Hepatocyte (in vitro differentiated cells): ENCODE measurements around the gene AQP10. TPM values are rescaled to one million over a fixed set of nuclear protein-coding genes. Genes with fewer than 3 reads are reported as not detected.
"Not testable (repeated sequence)": the region's sequence is repeated elsewhere in the genome, so short reads cannot be mapped to it uniquely, and the experiment has no call there.

Experiments used
- DNase-seq: peaks from one replicate; pipeline ENCODE4 v3.0.0-alpha.2; 2016; ENCODE audit warnings: low spot score
- H2AFZ ChIP-seq: fragments of 200-600 bp; sonication (generic); 2 replicates; pipeline ENCODE4 v1.6.0; 2016; ENCODE audit warnings: antibody characterized with exemption, mild to moderate bottlenecking
- H3K27ac ChIP-seq: fragments of 200-600 bp; sonication (generic); 2 replicates; pipeline ENCODE4 v1.5.1; 2016; ENCODE audit warnings: mild to moderate bottlenecking
- H3K27me3 ChIP-seq: fragments of 200-600 bp; sonication (generic); 2 replicates; pipeline ENCODE4 v1.6.1; 2016
- H3K36me3 ChIP-seq: fragments of 200-600 bp; sonication (generic); replicated peaks from 2 replicates; pipeline ENCODE4 v1.5.1; 2016; ENCODE audit warnings: low read depth; ENCODE audit not compliant: insufficient read depth
- H3K4me1 ChIP-seq: fragments of 200-600 bp; sonication (generic); 2 replicates; pipeline ENCODE4 v1.5.1; 2016; ENCODE audit warnings: mild to moderate bottlenecking, moderate library complexity; ENCODE audit not compliant: insufficient read depth
- H3K4me2 ChIP-seq: fragments of 200-600 bp; sonication (generic); 2 replicates; pipeline ENCODE4 v1.6.0; 2016
- H3K4me3 ChIP-seq: fragments of 200-600 bp; sonication (generic); 2 replicates; pipeline ENCODE4 v1.5.1; 2016; ENCODE audit warnings: mild to moderate bottlenecking
- H3K79me2 ChIP-seq: fragments of 200-600 bp; sonication (generic); 2 replicates; pipeline ENCODE4 v1.6.0; 2017; ENCODE audit warnings: mild to moderate bottlenecking
- H3K9me2 ChIP-seq: fragments of 200-600 bp; sonication (generic); replicated peaks from 2 replicates; pipeline ENCODE4 v1.6.0; 2017; ENCODE audit warnings: mild to moderate bottlenecking; ENCODE audit not compliant: insufficient read depth
- H3K9me3 ChIP-seq: fragments of 200-600 bp; sonication (generic); 2 replicates; pipeline ENCODE4 v1.5.1; 2016; ENCODE audit warnings: low read depth, mild to moderate bottlenecking
- H4K20me1 ChIP-seq: fragments of 200-600 bp; sonication (generic); 2 replicates; pipeline ENCODE4 v1.6.0; 2016; ENCODE audit warnings: mild to moderate bottlenecking; ENCODE audit not compliant: insufficient read depth, poor library complexity, severe bottlenecking
- CTCF ChIP-seq: fragments of 200-600 bp; sonication (generic); IDR thresholded peaks from 2 replicates; pipeline ENCODE4 v1.5.1; 2016; ENCODE audit warnings: antibody characterized with exemption, mild to moderate bottlenecking; ENCODE audit not compliant: poor library complexity
- EZH2 ChIP-seq: fragments of 200-600 bp; sonication (generic); IDR thresholded peaks from 2 replicates; pipeline ENCODE4 v1.6.1; 2016; ENCODE audit warnings: antibody characterized with exemption, mild to moderate bottlenecking, borderline replicate concordance
- EZH2phosphoT487 ChIP-seq: fragments of 200-600 bp; sonication (generic); IDR thresholded peaks from one replicate; pipeline ENCODE4 v1.6.1; 2018; ENCODE audit warnings: antibody characterized with exemption, mild to moderate bottlenecking, low read depth, moderate library complexity; ENCODE audit not compliant: unreplicated experiment, severe bottlenecking
- WGBS: methylation state at CpG from one replicate; pipeline ENCODE4 v1.1.6; 2016; ENCODE audit warnings: low lambda C conversion rate; ENCODE audit errors: missing lambda C conversion rate; 5-methylcytosine and 5-hydroxymethylcytosine counted together
- polyA plus RNA-seq: library from polyadenylated mRNA; unstranded; fragments of >200 nt; fragmentation: Nextera tagmentation; extraction: Ambion mirVana; gene quantifications from 2 replicates; pipeline ENCODE4 v1.2.1, GENCODE V29; 2016
- small RNA-seq: library from RNA; depleted of rRNA; stranded (forward); fragments of <200 nt; gene quantifications from one replicate; pipeline ENCODE3, GENCODE V24; 2014
- total RNA-seq: library from RNA; depleted of rRNA; stranded (reverse); fragments of >200 nt; gene quantifications from 2 replicates; pipeline ENCODE4 v1.2.3, GENCODE V29; 2014

AQP10 gene
- total and polyA plus RNA-seq, 2 experiments from 2014 or later = 2.0 to 3.0 TPM

GRCh38 chr1:154361357-154361756, 40.5 kb downstream of the AQP10 start:
- TF ChIP-seq EZH2phosphoT487 (no peak), CTCF (no peak), EZH2 (no peak)
- Histone ChIP-seq H3K4me3 (no peak overlapping the region), H3K9me2 (no peaks in the 10 kb centered on the region), H3K27me3 (no peaks in the 10 kb centered on the region), H3K4me2 (no peak overlapping the region), H3K79me2 (no peaks in the 10 kb centered on the region), H3K9me3 (no peaks in the 10 kb centered on the region), H4K20me1 (no peaks in the 10 kb centered on the region), H3K4me1 (no peaks in the 10 kb centered on the region), H3K36me3 (no peaks in the 10 kb centered on the region), H2AFZ (no peak overlapping the region), H3K27ac (no peak overlapping the region)
- DNase-seq = no peak
- WGBS = 94% methylated on average over 3 of the region's 3 CpGs

GRCh38 chr1:154371436-154371835, 50.5 kb downstream of the AQP10 start:
- H3K79me2 ChIP-seq = no peaks in the 10 kb centered on the region
- no peaks in the 10 kb centered on the region for H3K4me1 ChIP-seq
- no peaks in the 10 kb centered on the region for H3K9me3 ChIP-seq
- DNase-seq = no peak
- H3K9me2 ChIP-seq = no peaks in the 10 kb centered on the region
- whole genome bisulfite sequencing = 67% methylated on average over 6 of the region's 6 CpGs
- H4K20me1 ChIP-seq = no peaks in the 10 kb centered on the region
- H3K27me3 ChIP-seq = no peaks in the 10 kb centered on the region
- no peaks in the 10 kb centered on the region for H3K36me3 ChIP-seq
- H2AFZ ChIP-seq = no peak overlapping the region
- no peak overlapping the region for H3K4me3 ChIP-seq
- TF ChIP-seq CTCF (no peak), EZH2phosphoT487 (no peak), EZH2 (no peak)
- no peak overlapping the region for H3K4me2 ChIP-seq
- H3K27ac ChIP-seq = no peak overlapping the region

- H3K4me2 ChIP-seq, H3K79me2 ChIP-seq, H4K20me1 ChIP-seq, H3K27ac ChIP-seq, H3K36me3 ChIP-seq, H3K9me2 ChIP-seq, H3K27me3 ChIP-seq, H3K4me1 ChIP-seq, DNase-seq, H2AFZ ChIP-seq, H3K9me3 ChIP-seq, H3K4me3 ChIP-seq: not testable (repeated sequence)
- 89% methylated on average over 7 of the region's 7 CpGs for whole genome bisulfite sequencing
Measured at GRCh38 chr1:154373777-154374357, 53.0 kb downstream of the AQP10 start.

Small RNA genes lying within 50 kb of the gene (small RNA-seq; reads per million reads assigned to genes)
- gene RF00273 (not detected), gene RNU6-121P (not detected), gene RNU6-239P (not detected), gene RNU7-57P (not detected)

Other genes with a start within 250 kb of the AQP10 start
- gene NUP210L, start 166.0 kb upstream of the AQP10 start, total RNA-seq = 0.03 and 0.04 TPM in 2 replicates
- not detected in 2 replicates for gene NUP210L, start 166.0 kb upstream of the AQP10 start, polyA plus RNA-seq
- gene TPM3, start 129.0 kb upstream of the AQP10 start, total RNA-seq = 440 and 441 TPM in 2 replicates
- gene TPM3, start 129.0 kb upstream of the AQP10 start, polyA plus RNA-seq = 302 and 321 TPM in 2 replicates
- gene CFAP141, start 114.8 kb upstream of the AQP10 start, total RNA-seq = not detected in 2 replicates
- gene CFAP141, start 114.8 kb upstream of the AQP10 start, polyA plus RNA-seq = not detected in 2 replicates
- 83.5 and 103 TPM in 2 replicates for gene UBAP2L, start 100.1 kb upstream of the AQP10 start, total RNA-seq
- gene UBAP2L, start 100.1 kb upstream of the AQP10 start, polyA plus RNA-seq = 119 and 132 TPM in 2 replicates
- 80.0 and 86.9 TPM in 2 replicates for gene HAX1, start 48.5 kb upstream of the AQP10 start, total RNA-seq
- gene HAX1, start 48.5 kb upstream of the AQP10 start, polyA plus RNA-seq = 95.1 and 104 TPM in 2 replicates
- gene ATP8B2, start 4.4 kb downstream of the AQP10 start, total RNA-seq = 30.1 and 42.0 TPM in 2 replicates
- gene ATP8B2, start 4.4 kb downstream of the AQP10 start, polyA plus RNA-seq = 8.7 and 11.7 TPM in 2 replicates
- gene IL6R, start 84.2 kb downstream of the AQP10 start, total RNA-seq = 35.1 and 58.0 TPM in 2 replicates
- 38.5 and 39.2 TPM in 2 replicates for gene IL6R, start 84.2 kb downstream of the AQP10 start, polyA plus RNA-seq
- gene TDRD10, start 181.1 kb downstream of the AQP10 start, total RNA-seq = 0.20 TPM in 1 of 2 replicates, not detected in the other
- gene TDRD10, start 181.1 kb downstream of the AQP10 start, polyA plus RNA-seq = 0.09 TPM in 1 of 2 replicates, not detected in the other
- 0.32 and 0.60 TPM in 2 replicates for gene SHE, start 181.3 kb downstream of the AQP10 start, total RNA-seq
- gene SHE, start 181.3 kb downstream of the AQP10 start, polyA plus RNA-seq = 0.41 TPM in 1 of 2 replicates, not detected in the other
- gene UBE2Q1, start 237.6 kb downstream of the AQP10 start, total RNA-seq = 46.9 and 50.3 TPM in 2 replicates
- 58.6 and 60.3 TPM in 2 replicates for gene UBE2Q1, start 237.6 kb downstream of the AQP10 start, polyA plus RNA-seq
- gene CHRNB2, start 246.7 kb downstream of the AQP10 start, total RNA-seq = 0.08 and 0.70 TPM in 2 replicates
- gene CHRNB2, start 246.7 kb downstream of the AQP10 start, polyA plus RNA-seq = 0.33 TPM in 1 of 2 replicates, not detected in the other